GM18526 (cell line): ENCODE measurements around the gene HOGA1.

Experiments
- POLR2A ChIP-seq: IDR thresholded peaks from 3 replicates; pipeline ENCODE4 v1.6.1; 2011; ENCODE audit not compliant: insufficient read length; ENCODE audit errors: extremely low read depth

The HOGA1 gene

GRCh38 chr10:97596101-97597082 is 12.2 kb downstream of the HOGA1 start:
- no peak for TF ChIP-seq POLR2A

GRCh38 chr10:97597778-97598177 is 13.6 kb downstream of the HOGA1 start:
- TF ChIP-seq POLR2A, result no peak

GRCh38 chr10:97598407-97599271 is 14.4 kb downstream of the HOGA1 start:
- TF ChIP-seq POLR2A, result no peak

GRCh38 chr10:97599272-97599619 is 15.1 kb downstream of the HOGA1 start:
- no peak for TF ChIP-seq POLR2A

- no peak for TF ChIP-seq POLR2A
Measured at GRCh38 chr10:97600616-97601015, 16.4 kb downstream of the HOGA1 start.

GRCh38 chr10:97601268-97602215 is 17.4 kb downstream of the HOGA1 start:
- TF ChIP-seq POLR2A, result no peak

- no peak for TF ChIP-seq POLR2A
Measured at GRCh38 chr10:97607095-97607636, 23.0 kb downstream of the HOGA1 start.

GRCh38 chr10:97608991-97609561 is 24.9 kb downstream of the HOGA1 start:
- no peak for TF ChIP-seq POLR2A

GRCh38 chr10:97611473-97611872 is 27.3 kb downstream of the HOGA1 start:
- TF ChIP-seq POLR2A, result no peak

- no peak for TF ChIP-seq POLR2A
Measured at GRCh38 chr10:97612386-97612785, 28.2 kb downstream of the HOGA1 start.

GRCh38 chr10:97618285-97618684 is 34.1 kb downstream of the HOGA1 start:
- TF ChIP-seq POLR2A, result no peak

- TF ChIP-seq POLR2A, result no peak
Measured at GRCh38 chr10:97618733-97619132, 34.5 kb downstream of the HOGA1 start.

- TF ChIP-seq POLR2A, result no peak
Measured at GRCh38 chr10:97623277-97623676, 39.1 kb downstream of the HOGA1 start.

GRCh38 chr10:97627731-97628130 is 43.5 kb downstream of the HOGA1 start:
- no peak for TF ChIP-seq POLR2A

GRCh38 chr10:97628228-97628627 is 44.0 kb downstream of the HOGA1 start:
- no peak for TF ChIP-seq POLR2A

GRCh38 chr10:97629289-97629688 is 45.1 kb downstream of the HOGA1 start:
- TF ChIP-seq POLR2A, result no peak
